Measurements from ENCODE around the gene SLC44A5.
"Not testable (repeated sequence)": the region's sequence is repeated elsewhere in the genome, so short reads cannot be mapped to it uniquely, and the experiment has no call there.

SLC44A5 gene

DNA sequence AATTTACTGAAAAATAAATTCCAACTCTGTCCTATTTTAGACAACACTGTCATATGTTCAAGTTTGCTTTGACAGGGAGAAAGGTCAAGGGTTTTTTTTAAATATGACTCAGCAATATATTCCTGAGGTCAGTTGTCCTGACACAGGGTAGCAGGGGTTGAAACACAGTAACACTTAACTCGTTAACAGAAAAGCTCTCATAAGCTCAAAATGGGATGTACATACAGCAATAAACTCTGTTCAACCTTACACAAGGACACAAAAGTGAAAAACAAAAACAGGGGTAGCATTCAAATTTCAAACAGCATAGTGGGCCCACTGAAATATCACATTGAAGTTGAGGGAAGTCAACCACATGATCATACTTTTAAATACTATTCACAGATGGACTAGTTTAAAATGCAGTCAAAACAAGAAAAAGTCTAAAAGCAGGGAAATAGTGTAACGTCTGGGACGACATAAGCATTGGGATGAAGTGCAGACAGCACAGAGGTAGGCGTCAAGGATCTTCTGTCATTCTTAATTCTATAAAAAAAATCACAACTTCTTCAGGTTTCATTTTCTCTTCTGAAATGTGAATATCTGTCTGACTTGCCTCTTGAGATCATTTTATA is 89.9 kb downstream of the SLC44A5 start:
- DNase-seq (ENCODE audit: low spot score), result no peak

DNA sequence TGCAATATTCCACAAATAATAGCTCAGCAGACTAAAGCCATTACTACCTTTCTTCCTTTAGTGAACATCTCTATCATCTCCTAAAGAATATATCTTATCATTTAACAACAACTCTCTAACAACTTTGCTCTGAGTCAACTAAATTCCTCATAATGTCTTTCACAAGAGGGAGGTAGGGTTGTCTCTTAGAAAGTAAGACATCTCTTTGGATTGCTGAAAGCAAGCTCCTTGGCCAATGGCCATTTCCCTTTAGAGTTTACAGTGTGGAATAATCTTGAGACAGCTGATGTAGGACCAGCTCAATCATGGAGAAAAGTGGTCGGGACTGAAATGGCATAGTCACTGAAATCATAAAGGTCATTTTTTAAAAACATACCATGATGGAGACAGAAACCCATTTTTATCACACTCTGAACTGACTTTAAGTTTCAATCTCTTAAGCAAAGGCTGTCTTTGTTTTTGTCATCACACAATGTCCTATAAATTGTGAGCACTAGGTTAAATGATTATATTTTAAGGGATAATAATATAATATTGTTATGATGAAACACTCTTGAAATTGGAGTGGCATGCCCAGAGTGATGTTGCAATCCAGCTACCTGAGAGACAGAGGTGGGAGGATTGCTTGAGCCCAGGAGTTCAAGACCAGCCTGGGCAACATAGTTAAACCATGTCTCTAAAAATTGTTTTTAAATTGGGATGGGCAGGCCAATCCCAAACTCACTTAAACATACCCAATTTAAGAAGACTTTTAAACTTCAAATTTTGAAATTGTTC is 91.1 kb downstream of the SLC44A5 start:
- DNase-seq (ENCODE audit: low spot score), result no peak

DNA sequence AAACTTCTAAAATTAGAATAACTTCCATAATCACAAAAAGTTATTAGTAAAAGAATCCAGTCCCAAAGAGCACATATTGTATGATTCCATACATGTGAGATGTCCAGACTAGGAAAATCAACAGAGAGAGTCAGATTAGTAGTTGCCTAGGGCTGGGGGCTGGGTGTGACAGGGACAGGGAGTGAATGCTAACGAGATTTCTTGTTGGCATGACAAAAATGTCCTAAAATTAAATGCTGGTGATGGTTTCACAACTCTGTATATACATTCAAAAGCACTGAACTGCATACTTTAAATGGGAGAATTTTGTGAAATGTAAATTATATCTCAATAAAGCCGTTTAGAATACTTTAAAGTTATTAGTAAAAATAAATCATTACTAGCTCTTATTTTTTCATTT is 92.2 kb downstream of the SLC44A5 start:
- no peak for DNase-seq (ENCODE audit: low spot score)

DNA sequence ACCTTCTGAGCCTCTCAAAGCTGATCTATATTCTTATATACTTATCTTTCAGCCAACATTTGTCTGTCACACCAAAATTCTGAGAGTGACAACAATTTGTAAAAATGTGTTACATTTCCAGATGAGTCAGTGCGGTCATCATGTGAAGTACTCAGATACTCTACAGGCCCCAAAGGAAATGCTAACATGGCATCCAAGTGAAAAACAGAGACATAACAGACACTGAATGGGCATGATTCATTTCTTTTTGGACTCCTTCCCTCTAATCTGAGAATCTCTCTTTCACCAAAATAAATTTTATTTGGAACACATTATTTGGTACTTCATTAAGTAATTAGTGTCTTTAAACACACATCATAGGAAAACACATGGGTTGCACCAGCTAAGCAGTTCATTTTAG is 96.6 kb downstream of the SLC44A5 start:
- no peak for DNase-seq (ENCODE audit: low spot score)

DNA sequence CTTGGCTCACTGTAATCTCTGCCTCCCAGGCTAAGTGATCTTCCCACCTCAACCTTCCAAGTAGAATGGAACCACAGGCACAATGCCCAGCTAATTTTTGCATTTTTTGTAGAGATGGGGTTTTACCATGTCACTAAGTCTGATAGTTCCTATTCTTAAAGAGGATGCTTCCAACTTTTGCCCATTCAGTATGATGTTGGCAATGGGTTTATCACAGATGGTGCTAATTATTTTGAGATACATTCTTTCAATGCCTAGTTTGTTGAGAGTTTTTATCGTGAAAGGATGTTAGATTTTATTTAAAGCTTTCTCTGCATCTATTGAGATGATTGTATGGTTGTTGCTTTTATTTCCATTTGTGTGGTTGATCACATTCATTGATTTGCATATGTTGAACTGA is 103.9 kb downstream of the SLC44A5 start:
- DNase-seq (ENCODE audit: low spot score), result no peak

DNA sequence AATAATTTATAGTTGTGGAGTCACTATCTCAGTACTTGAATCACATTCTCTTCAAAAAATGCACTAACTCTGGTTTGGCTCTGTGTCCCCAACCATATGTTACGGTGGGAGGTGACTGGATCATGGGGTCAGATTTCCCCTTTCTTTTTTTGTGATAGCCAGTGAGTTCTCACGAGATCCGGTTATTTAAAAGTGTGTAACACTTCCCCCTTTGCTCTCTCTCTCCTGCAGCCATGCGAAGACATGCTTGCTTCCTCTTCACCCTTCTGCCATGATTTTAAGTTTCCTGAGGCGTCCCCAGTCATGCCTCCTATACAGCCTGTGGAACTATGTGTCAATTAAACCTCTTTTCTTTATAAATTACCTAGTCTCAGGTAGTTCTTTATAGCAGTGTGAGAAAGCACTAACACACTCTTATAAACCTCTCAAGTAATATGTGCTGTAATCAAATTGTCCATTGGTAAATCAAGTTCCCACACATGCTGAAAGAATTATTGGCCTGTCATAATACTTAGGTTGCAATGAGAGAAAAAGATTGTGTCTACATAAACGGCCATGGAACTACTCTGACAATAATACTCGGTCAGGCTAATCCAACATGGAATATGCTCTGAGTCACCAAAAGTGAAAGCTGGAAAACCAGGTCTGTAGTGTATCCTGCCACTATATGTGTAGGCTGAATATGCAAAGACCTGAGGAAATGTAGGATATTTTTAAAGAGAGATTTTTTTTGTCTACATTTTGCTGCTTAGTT is 107.5 kb downstream of the SLC44A5 start:
- DNase-seq (ENCODE audit: low spot score), result no peak

DNA sequence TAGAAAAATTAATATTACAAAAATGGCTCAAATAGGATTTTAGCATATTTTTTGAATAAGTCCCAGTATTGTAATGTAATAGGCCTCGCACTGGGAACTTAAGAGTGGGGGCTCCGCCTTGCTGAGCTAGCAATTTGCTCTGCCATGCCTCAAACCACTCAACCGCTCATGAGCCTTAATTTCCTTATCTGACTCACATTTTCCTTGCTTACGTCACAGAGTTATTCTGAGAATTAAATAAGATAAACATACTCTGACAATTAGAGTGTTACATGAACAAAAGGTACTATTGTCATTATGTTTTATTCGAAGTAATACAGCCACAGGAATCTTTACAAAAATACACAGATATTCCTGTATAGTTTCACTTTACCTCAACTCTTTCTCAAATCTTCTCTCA is 108.1 kb downstream of the SLC44A5 start:
- DNase-seq (ENCODE audit: low spot score), result no peak

DNA sequence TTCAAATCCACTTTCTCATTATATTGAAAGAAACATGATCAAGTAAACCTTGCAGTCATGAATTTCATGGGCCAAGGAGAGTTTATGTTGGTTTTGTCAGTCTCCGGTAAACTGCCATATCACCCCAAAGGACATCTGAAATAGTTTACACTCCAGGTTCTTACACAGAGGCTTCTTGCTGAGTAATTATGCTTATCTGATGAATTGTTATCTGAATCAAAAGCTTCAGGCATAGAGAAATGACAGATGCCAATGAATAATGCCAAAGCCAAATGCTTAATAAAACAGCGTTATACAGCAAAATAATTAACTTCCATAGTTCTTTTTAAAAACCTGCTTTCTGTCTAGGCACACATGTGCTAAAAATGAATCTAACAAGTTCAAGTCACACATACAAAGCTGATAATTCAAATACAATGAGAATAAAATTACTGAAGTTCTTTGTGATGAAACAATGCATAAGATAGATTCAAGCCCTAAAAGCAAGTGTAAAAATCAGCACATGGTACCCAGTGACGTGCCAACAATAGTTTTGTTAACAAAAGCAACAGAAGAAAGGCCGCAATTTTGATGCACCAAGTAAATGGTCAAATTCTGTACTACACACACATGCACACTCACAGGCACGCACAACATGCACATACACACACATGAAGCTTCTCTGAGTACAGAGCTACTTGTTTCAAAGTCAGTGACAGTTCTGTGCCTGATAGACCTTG is 109.2 kb downstream of the SLC44A5 start:
- DNase-seq (ENCODE audit: low spot score), result no peak

DNA sequence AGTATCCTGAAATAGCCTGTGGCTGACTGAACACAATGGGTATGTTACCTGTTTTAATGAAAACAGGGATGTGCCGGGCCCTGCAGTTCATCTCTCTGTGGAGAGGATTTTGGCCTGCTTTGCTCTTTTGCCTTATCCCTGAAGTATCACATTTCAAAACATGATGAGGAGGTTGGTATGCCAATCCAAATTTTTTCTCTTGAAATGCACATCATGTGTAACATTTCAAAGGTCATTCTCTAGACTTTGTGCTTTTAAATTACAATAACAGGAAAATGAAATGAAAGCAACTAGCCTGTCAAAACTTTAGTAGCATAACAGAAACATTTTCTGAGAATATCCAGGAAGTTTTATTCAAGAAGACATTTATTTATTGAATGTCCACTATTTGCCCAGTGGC is 118.9 kb downstream of the SLC44A5 start:
- no peak for DNase-seq (ENCODE audit: low spot score)

DNA sequence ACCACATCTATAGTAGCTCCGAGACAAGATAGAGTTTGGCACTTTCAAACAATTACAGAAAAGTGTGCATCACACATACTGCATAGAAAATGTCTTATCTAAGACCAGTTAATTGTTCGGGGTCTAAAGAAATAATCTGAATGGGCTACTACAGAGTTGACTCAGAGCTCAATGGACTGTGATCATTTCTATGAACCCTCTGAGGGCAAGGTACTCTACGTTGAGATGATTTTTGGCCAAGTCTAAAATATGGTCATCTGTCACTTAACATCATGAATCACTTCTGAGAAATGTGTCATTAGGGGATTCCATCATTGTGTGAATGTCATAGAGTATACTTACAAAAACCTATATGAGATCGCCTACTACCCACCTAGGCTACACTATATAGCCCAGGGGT is 123.5 kb downstream of the SLC44A5 start:
- DNase-seq (ENCODE audit: low spot score), result no peak

DNA sequence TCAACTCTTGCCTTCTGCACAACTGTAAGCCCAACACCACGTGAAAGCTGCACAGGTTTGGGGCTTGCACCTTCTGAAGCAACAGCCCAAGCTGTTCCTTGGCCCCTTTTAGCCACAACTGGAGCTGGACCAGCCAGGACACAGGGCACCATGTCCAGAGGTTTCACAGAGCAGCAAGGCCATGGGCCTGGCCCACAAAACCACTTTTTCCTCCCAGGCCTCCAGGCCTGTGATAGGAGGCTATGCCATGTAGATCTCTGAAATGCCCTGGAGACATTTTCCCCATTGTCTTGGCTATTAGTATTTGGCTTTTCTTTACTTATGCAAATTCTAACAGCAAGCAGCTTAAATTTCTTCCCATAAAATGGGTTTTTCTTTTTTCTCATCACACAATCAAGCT is 126.1 kb downstream of the SLC44A5 start:
- no peak for DNase-seq (ENCODE audit: low spot score)

DNA sequence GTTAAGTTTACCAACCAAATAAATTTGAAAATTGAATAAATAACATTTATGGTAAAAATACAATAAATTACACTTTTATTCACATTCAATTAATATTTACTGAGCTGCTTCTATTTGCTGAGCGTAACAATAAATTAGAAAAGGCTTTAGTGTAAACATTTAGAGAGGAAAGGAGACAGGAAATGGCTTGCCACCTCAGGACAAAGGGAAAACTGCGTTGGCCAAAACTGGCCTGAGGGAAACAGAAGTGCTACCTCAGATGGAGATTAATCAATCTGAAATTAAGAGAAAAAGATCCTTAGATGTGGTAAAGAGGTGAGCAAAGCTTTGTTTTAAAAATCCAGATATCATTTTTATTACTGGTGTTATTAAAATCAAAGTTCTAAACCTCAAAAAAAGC is 128.0 kb downstream of the SLC44A5 start:
- no peak for DNase-seq (ENCODE audit: low spot score)

DNA sequence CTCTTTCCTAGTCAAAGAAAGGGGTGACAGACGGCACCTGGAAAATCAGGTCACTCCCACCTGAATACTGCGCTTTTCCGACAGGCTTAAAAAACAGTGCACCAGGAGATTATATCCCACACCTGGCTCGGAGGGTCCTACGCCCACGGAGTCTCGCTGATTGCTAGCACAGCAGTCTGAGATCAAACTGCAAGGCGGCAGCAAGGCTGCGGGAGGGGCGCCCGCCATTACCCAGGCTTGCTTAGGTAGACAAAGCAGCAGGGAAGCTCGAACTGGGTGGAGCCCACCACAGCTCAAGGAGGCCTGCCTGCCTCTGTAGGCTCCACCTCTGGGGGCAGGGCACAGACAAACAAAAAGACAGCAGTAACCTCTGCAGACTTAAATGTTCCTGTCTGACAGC is 134.4 kb downstream of the SLC44A5 start:
- DNase-seq (ENCODE audit: low spot score), result not testable (repeated sequence)

DNA sequence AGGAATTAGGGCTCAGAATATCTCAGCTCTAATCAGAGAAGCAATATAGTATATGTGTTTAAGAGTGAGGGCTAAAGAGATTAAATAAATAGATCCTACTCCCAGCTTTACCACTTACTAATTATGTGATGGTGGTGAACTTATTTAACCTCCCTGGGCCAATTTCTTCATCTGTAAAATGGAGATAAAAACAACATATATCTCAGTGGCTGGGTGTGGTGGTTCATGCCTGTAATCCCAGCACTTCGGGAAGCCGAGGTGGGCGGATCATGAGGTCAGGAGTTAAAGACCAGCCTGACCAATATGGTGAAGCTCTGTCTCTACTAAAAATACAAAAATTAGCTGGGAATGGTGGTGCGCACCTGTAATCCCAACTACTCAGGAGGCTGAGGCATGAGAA is 135.2 kb downstream of the SLC44A5 start:
- peak; percentile 18 for DNase-seq (ENCODE audit: low spot score)

DNA sequence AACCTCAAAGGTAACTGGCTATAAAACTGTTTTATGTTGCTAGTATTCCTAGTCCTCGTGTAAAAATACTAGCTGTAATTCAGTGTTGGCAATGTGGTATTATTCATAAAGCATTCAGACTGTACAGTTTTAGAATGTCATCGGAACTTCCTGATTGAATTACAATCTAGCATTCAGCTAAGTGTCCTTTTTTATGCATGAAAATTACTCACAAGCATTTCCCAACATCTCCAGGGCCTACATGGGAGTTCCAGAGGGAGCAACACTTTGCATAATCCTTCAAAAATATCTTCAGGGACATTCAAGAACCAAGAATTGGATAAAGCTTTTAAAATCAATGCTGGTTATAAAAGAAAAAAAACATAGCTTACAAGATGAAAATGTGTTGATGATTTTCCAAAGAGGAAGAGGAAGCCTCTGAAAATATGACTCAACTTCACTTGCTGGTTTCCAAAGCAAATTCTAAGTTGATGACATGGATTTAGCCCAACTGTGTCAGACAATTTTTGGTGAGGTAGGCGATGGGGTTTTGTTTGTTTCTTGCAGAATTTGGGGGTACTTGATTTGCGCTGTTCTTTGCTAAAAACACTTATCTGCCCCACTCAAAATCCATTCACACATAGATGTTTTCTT is 137.8 kb downstream of the SLC44A5 start:
- DNase-seq (ENCODE audit: low spot score), result no peak

DNA sequence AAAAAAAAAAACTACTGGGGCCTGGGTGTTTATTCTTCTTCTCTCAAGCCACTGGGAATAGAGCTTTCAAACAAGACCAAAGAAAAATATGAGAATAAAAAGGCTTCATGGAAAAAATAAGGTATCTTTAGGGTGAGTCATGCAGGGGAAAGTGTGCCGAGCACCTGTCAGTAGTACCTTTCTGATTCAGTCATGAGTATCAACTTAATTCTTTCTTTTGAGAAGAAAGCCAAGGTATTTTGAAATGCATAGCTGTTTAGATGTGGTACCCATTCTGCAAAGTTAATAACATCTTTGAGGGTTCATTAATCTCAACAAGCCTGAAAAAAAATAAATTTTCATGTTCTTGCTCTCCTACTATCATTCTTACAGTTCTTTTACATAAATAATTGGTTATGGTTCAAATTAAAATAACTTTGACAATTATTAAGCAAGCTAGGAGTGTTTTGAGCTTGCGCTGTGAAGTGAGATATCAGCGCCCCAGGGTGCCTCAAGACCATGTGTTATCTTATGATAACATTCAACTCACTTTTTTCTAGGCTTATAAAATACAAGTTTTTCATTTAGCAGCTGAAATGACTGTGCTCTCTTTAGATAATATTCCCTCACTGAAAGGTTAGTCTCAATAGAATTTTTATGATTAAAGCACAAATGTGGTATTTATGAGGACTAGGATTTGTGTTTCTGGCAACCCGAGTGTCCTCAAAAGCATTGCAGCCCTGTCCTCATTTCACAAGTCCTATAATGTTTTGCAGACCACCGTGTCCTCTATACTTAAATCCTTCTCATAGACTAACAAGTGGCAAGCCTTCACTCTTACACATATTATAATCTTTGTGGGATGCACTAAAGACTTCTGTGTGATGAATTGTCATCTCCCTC is 138.6 kb downstream of the SLC44A5 start:
- no peak for DNase-seq (ENCODE audit: low spot score)

DNA sequence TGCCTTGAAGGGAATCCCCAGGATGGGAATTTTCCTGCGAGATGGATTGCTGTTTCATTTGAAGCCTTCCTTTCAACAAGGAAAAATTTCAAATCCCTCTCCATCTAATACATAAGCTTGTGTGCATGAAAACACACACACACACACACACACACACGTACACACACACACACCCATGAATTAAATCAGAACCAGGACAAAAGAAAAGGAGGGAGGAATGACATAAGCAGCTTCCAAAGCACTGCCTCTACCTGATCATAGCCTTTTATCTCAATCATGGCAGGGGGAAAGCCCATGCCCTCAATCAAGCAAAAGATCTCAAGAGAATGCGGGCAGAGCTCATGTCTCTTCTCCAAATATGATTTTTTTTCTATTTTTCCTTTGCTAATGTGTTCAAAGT is 139.7 kb downstream of the SLC44A5 start:
- no peak for DNase-seq (ENCODE audit: low spot score)

DNA sequence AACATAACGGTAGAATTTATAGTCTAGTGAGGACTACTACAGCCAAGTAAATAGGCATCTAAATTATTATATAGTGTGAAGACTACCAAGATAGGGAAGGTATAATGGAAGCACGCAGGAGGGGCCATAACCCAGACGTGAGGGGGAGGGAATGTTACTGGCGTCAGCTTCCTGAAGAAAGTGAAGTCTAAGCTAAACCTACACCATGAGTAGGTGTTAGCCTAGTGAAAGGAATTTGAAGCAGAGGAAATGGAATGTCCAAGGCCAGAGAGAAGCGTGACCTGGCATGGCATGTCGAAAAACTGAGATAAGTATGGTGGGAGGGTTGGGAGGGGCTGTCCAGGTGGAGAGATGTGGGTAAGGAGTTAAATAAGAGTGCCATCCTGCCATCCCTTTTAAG is 140.5 kb downstream of the SLC44A5 start:
- no peak for DNase-seq (ENCODE audit: low spot score)

DNA sequence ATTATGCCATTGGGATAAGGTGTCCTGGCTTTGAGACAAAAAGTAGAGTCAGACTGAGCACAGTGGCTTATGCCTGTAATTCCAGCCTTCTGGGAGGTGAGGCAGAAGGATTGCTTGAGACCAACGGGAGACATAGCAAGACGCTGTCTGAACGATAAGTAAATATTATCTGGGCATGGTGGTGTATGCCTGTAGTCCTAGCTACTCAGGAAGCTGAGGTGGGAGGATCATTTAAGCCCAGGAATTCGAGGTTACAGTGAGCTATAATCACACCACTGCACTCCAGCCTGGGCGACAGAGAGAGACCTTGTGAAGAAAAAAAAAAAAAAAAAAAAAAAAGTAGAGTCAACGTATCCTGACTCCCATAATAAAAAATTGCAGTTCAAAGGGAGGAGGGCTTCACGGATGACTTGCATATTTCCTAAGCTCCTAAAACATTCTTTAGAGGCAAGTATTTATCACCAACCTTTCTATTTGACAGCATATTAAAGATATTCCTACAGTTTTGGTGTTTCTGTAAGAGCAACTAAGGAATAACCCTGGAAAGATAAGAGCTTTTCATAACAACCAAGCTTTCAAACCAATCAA is 141.2 kb downstream of the SLC44A5 start:
- DNase-seq (ENCODE audit: low spot score), result no peak

DNA sequence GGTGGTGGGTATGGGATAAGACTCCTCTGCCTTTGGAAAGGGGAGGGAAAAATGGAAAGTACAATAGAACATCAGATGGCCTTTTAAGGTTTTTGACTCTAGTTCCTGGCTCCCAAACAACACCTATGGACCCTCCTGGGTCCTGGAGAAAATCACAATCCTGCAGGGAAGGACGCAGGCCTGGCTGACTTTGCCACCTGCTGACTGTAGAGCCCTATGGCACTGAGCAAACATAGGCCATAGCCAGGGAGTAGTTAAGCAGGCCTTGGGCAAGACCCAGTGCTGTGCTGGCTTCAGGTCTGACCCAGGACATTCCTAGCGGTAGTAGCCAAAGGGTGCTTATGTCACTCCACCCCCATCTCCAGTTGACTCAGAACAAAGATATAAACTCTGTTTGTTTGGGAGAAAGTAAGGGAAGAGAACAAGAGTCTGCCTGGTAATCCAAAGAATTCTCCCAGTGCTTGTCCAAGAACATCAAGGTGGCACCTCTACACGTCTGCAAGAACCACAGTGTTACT is 149.0 kb downstream of the SLC44A5 start:
- DNase-seq (ENCODE audit: low spot score), result no peak

DNA sequence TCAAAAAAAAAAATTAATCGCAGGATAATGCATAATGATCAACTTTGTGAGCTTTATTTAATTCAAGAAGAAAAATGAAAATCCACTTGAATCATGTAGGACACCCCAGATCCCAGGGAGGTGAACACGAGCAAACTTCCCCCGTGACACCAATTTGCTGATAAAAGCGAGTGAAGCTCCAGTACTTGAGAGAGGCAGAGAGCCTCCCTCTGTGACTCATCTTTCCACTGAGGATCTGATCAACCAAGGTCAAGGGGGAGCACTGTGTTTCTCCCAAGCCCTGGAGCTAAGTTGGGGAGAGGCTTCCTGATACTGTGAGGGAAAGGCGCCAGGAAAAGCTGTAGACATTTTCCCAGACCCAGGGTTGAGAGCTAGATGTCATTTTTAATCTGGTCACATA is 160.9 kb downstream of the SLC44A5 start:
- no peak for DNase-seq (ENCODE audit: low spot score)

All from D341Med (cell line).